ENCODE data around the gene NDN.
"Not testable (repeated sequence)": the region's sequence is repeated elsewhere in the genome, so short reads cannot be mapped to it uniquely, and the experiment has no call there.

Gene NDN, protein sequence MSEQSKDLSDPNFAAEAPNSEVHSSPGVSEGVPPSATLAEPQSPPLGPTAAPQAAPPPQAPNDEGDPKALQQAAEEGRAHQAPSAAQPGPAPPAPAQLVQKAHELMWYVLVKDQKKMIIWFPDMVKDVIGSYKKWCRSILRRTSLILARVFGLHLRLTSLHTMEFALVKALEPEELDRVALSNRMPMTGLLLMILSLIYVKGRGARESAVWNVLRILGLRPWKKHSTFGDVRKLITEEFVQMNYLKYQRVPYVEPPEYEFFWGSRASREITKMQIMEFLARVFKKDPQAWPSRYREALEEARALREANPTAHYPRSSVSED

DNA sequence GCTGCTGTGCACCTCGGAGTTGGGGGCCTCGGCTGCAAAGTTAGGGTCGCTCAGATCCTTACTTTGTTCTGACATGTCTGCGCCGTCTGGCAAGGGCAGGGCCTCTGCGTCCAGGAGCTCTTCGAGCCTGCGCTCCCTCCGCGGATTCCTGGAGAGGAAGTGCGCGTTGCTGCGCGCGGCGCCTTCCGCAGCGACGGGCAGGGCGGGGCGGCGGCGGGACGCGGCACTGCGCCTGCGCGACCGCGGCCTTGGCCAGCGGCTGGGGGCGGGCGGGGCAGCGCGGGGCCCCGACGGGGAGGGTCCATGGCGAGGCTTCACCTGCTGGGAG, at the start of gene NDN:
TSS of gene NDN (minus strand) at position 163 of the 328 bp plus-strand sequence. CDS start at position 75, 88 bp downstream.
- peak in 7 of 14 donors; percentile 6 to 59 (median 27) for DNase-seq

GRCh38 chr15:23736033-23736673, 49.0 kb upstream of the NDN start:
- no peak for DNase-seq

- DNase-seq, result no peak
Observed at GRCh38 chr15:23734862-23735261, 47.8 kb upstream of the NDN start.

DNA sequence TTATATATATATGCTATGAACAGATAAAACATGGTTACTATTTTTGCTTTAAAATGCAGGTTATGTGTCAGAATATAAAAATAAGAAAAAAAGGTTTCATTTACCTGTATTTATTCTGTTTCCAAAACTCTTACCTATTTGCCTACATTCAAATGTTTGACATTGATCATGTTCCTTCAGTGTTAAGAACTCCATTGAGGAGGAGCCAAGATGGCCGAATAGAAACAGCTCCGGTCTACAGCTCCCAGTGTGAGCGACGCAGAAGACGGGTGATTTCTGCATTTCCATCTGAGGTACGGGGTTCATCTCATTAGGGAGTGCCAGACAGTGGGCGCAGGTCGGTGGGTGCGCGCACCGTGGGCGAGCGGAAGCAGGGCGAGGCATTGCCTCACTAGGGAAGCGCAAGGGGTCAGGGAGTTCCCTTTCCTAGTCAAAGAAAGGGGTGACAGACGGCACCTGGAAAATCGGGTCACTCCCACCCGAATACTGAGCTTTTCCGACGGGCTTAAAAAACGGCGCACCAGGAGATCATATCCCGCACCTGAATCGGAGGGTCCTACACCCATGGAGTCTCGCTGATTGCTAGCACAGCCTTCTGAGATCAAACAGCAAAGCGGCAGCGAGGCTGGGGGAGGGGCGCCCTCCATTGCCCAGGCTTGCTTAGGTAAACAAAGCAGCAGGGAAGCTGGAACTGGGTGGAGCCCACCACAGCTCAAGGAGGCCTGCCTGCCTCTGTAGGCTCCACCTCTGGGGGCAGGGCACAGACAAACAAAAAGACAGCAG, 27.0 kb upstream of the NDN start:
- not testable (repeated sequence) for DNase-seq

GRCh38 chr15:23708332-23708731, 21.2 kb upstream of the NDN start:
- no peak for DNase-seq

- no peak for DNase-seq
Observed at GRCh38 chr15:23695282-23695681, 8.2 kb upstream of the NDN start.

- no peak for DNase-seq
Observed at GRCh38 chr15:23694592-23694991, 7.5 kb upstream of the NDN start.

GRCh38 chr15:23690450-23690852, 3.3 kb upstream of the NDN start:
- peak in 11 of 14 donors; percentile 6 to 59 (median 24) for DNase-seq

GRCh38 chr15:23690015-23690414, 2.9 kb upstream of the NDN start:
- DNase-seq, result no peak

GRCh38 chr15:23686466-23687142, 501 bp downstream of the NDN start:
- DNase-seq, result peak in 1 of 14 donors; percentile 20

DNA sequence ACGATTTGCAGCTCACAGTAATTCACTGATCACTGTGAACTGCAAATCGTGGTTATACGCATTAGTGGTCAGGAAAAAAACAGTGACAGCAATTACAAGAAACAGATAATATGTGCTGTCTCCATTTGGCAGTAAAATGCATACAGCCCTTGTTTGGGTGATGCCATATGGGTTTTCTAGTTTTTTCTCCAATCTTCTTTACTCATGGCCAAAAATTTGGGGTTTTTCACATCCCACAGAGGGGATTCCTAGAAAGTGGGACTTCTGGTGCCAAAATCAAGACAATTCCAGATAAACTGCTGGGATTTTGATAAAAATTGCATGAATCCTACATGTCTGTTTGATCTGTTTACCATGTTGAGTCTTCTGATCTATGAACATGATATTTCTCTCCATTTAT, 15.6 kb downstream of the NDN start:
- no peak for DNase-seq

DNA sequence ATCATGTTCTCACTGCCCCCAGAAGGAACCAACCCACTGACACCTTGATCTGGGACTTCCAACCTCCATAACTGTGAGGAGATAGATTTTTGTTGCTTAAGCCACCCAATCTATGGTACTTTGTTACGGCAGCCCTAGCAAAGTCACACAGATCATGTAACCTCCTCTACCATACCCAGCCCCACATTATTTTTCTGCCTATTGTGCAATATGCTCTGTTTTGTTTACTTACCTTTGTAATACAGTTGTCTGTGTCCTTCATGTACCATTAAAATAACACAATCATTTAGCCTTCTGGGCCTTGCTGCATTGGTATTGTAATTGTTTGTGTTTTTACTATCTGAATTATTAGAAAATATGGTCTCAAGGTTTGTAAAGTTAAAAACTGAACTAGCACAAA, 16.1 kb downstream of the NDN start:
- DNase-seq, result no peak

DNA sequence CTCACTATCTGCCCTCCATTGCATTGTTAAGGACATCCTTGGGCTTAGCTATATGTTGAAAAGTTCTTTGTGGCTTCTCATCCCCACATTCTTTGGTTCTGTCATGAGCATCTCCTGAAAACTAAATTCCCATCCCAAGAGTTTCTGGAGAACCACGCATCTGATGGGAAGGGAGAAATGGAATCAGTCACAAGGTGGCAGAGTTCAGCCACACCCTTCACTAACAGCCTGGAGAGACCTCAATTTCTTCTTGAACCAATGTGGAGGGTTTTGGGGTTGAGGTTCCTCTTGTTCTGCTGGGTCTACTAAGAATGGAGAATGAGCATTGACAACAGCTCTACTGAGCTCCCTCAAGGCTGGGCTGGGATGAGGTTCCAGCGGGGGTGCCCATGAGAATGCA, 23.9 kb downstream of the NDN start:
- DNase-seq, result no peak

- DNase-seq, result peak in 3 of 14 donors; percentile 5 to 8 (median 6)
Observed at GRCh38 chr15:23648920-23649515, 38.1 kb downstream of the NDN start.

DNA sequence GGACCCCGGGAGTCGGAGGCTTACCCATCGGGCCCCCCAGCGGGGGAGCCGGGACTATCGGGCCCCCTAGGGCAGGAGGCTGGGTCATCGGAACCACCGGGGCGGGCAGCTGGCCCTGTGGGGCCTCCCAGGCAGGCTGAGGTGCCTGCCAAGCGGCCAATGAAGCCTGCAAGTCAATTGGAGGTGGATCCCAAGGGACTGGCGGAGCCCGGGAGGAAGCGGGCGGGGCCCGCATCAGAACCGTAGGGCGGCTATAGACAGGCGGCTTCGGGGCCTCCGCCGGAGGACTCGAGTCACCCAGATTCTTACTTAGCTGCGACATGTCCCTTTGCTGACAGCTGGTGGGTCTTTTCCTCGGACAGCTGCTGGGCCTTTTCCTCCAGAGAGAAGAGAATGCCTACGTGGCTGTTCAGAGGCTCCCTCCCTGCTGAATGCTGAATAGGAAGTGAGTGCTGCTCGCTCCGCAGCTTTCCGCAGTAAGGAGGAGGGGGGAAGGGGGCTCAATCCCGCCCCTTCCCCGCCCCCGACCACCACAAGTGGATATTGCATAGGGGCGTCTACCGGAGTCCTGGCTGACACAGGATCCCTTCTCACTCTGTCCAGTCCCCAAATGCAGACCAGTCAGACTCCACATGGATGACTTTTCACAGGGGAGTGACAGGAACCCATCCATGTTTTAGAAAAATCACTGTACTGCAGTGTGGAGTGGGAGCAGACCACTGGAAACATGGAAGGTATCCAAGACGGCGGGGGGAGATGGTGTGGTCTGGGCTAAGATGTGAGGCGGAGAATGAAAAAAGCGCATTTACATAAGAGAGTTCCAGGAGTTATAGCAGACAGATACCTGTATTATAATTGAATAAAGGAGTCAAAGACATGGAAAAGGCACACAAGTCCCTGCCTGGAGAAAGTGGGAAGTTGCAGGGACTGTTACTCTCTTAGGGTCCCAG, 39.4 kb downstream of the NDN start, which contains the start of gene MAGEL2:
TSS of gene MAGEL2 (minus strand) at position 447 of the 950 bp plus-strand sequence. CDS start at position 322, 125 bp downstream.
- peak in 1 of 14 donors; percentile 17 for DNase-seq

GRCh38 chr15:23647001-23647295, 40.2 kb downstream of the NDN start:
- no peak for DNase-seq

- DNase-seq, result no peak
Observed at GRCh38 chr15:23646165-23647000, 40.7 kb downstream of the NDN start.

GRCh38 chr15:23645371-23646164, 41.5 kb downstream of the NDN start:
- DNase-seq, result no peak

DNA sequence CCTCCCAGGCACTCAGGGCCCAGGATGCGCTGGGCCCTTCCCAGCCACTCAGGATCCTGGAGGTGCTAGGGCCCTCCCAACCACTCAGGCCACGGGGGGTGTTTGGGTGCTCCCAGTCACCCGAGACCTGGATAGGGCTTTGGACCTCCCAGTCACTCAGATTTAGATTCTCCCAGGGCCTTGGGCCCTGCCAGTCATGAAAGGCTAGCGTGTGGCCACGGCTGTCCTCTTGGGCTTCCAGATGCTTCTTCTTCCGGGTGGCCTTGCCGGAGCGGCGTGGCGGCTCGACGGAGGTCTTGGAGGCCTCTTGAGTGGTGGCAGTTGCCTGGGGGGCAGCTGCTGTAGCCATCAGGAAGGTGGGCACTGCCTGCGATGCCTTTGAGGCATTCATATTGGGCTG, 42.3 kb downstream of the NDN start:
- no peak for DNase-seq
